ENCODE data around the gene OR51E1. TPM values are rescaled to one million over a fixed set of nuclear protein-coding genes. Genes with fewer than 3 reads are reported as not detected.
A peak's percentile ranks its signal among the peaks of the same experiment; 100 is the strongest.

OR51E1 gene
- total RNA-seq, 2 donors from 2014 or later = not detected

- peaks cover 3% of the 10 kb centered on the region for H3K36me3 Mint-ChIP-seq (ENCODE audit: low read depth)
- peak; percentile 39 to 64 (median 48) for DNase-seq
- H3K9me3 ChIP-seq (ENCODE audit: control insufficient read depth, low read length, poor library complexity, severe bottlenecking) = no peaks in the 10 kb centered on the region
- H3K4me1 Mint-ChIP-seq = no peaks in the 10 kb centered on the region
- peaks cover 21% of the 10 kb centered on the region for H3K27me3 Mint-ChIP-seq
- H3K4me3 Mint-ChIP-seq = no peak within 1 kb of the TSS
- H3K27ac Mint-ChIP-seq = no peak within 1 kb of the TSS
- ATAC-seq = peak; percentile 96
Measured at GRCh38 chr11:4636962-4637661, 6.7 kb upstream of the OR51E1 start, which contains the start of gene OR51D1. Gene OR51D1 (plus strand): TSS chr11:4637477. CDS start chr11:4639791, 2,314 bp downstream.

- H3K27ac Mint-ChIP-seq = no peak overlapping the region
- DNase-seq (no peak), ATAC-seq (no peak)
- peaks cover 3% of the 10 kb centered on the region for H3K36me3 Mint-ChIP-seq (ENCODE audit: low read depth)
- H3K4me1 Mint-ChIP-seq = no peaks in the 10 kb centered on the region
- H3K4me3 Mint-ChIP-seq = no peak overlapping the region
- no peaks in the 10 kb centered on the region for H3K9me3 ChIP-seq (ENCODE audit: control insufficient read depth, low read length, poor library complexity, severe bottlenecking)
- peaks cover 21% of the 10 kb centered on the region for H3K27me3 Mint-ChIP-seq
Measured at GRCh38 chr11:4637662-4638047, 6.1 kb upstream of the OR51E1 start.

GRCh38 chr11:4639931-4640330 is 3.9 kb upstream of the OR51E1 start:
- peaks cover 5% of the 10 kb centered on the region for H3K4me1 Mint-ChIP-seq
- no peak overlapping the region for H3K4me3 Mint-ChIP-seq
- peaks cover 6% of the 10 kb centered on the region for H3K36me3 Mint-ChIP-seq (ENCODE audit: low read depth)
- no peak for DNase-seq
- ATAC-seq = no peak
- no peaks in the 10 kb centered on the region for H3K9me3 ChIP-seq (ENCODE audit: control insufficient read depth, low read length, poor library complexity, severe bottlenecking)
- peaks cover 35% of the 10 kb centered on the region for H3K27me3 Mint-ChIP-seq
- H3K27ac Mint-ChIP-seq = no peak overlapping the region

GRCh38 chr11:4641501-4641900 is 2.3 kb upstream of the OR51E1 start:
- H3K27me3 Mint-ChIP-seq = peaks cover 43% of the 10 kb centered on the region
- H3K4me3 Mint-ChIP-seq = no peak overlapping the region
- H3K36me3 Mint-ChIP-seq (ENCODE audit: low read depth) = peaks cover 8% of the 10 kb centered on the region
- DNase-seq (no peak), ATAC-seq (no peak)
- H3K27ac Mint-ChIP-seq = no peak overlapping the region
- no peaks in the 10 kb centered on the region for H3K9me3 ChIP-seq (ENCODE audit: control insufficient read depth, low read length, poor library complexity, severe bottlenecking)
- peaks cover 7% of the 10 kb centered on the region for H3K4me1 Mint-ChIP-seq

GRCh38 chr11:4642043-4642442 is 1.7 kb upstream of the OR51E1 start:
- peaks cover 8% of the 10 kb centered on the region for H3K36me3 Mint-ChIP-seq (ENCODE audit: low read depth)
- H3K27ac Mint-ChIP-seq = no peak overlapping the region
- DNase-seq (no peak), ATAC-seq (no peak)
- H3K27me3 Mint-ChIP-seq = peaks cover 47% of the 10 kb centered on the region
- no peaks in the 10 kb centered on the region for H3K9me3 ChIP-seq (ENCODE audit: control insufficient read depth, low read length, poor library complexity, severe bottlenecking)
- no peak overlapping the region for H3K4me3 Mint-ChIP-seq
- H3K4me1 Mint-ChIP-seq = peaks cover 7% of the 10 kb centered on the region

- no peak overlapping the region for H3K4me3 Mint-ChIP-seq
- ATAC-seq (no peak), DNase-seq (no peak)
- H3K27me3 Mint-ChIP-seq = peaks cover 52% of the 10 kb centered on the region
- H3K4me1 Mint-ChIP-seq = peaks cover 7% of the 10 kb centered on the region
- H3K27ac Mint-ChIP-seq = no peak overlapping the region
- H3K9me3 ChIP-seq (ENCODE audit: control insufficient read depth, low read length, poor library complexity, severe bottlenecking) = no peaks in the 10 kb centered on the region
- H3K36me3 Mint-ChIP-seq (ENCODE audit: low read depth) = peaks cover 8% of the 10 kb centered on the region
Measured at GRCh38 chr11:4643076-4643475, 706 bp upstream of the OR51E1 start.

GRCh38 chr11:4644233-4644632 is 451 bp downstream of the OR51E1 start:
- peaks cover 7% of the 10 kb centered on the region for H3K4me1 Mint-ChIP-seq
- no peak for DNase-seq

GRCh38 chr11:4645974-4646373 is 2.2 kb downstream of the OR51E1 start:
- Mint-ChIP-seq H3K4me3 (no peak overlapping the region), H3K4me1 (peaks cover 7% of the 10 kb centered on the region), H3K36me3 (ENCODE audit: low read depth) (peaks cover 8% of the 10 kb centered on the region), H3K27ac (no peak overlapping the region), H3K27me3 (peaks cover 66% of the 10 kb centered on the region)
- no peak for ATAC-seq
- H3K9me3 ChIP-seq (ENCODE audit: control insufficient read depth, low read length, poor library complexity, severe bottlenecking) = no peaks in the 10 kb centered on the region
- DNase-seq = no peak

More at GRCh38 chr11:4644233-4644632, 451 bp downstream of the OR51E1 start:
- H3K4me3 Mint-ChIP-seq = no peak overlapping the region
- H3K27me3 Mint-ChIP-seq = peaks cover 54% of the 10 kb centered on the region
- no peaks in the 10 kb centered on the region for H3K9me3 ChIP-seq (ENCODE audit: control insufficient read depth, low read length, poor library complexity, severe bottlenecking)
- peaks cover 8% of the 10 kb centered on the region for H3K36me3 Mint-ChIP-seq (ENCODE audit: low read depth)
- no peak for ATAC-seq
- no peak overlapping the region for H3K27ac Mint-ChIP-seq

GRCh38 chr11:4647766-4648165 is 4.0 kb downstream of the OR51E1 start:
- no peak overlapping the region for H3K4me3 Mint-ChIP-seq
- peaks cover 7% of the 10 kb centered on the region for H3K4me1 Mint-ChIP-seq
- H3K36me3 Mint-ChIP-seq (ENCODE audit: low read depth) = peaks cover 5% of the 10 kb centered on the region
- peaks cover 55% of the 10 kb centered on the region for H3K27me3 Mint-ChIP-seq
- ATAC-seq (no peak), DNase-seq (no peak)
- H3K9me3 ChIP-seq (ENCODE audit: control insufficient read depth, low read length, poor library complexity, severe bottlenecking) = no peaks in the 10 kb centered on the region
- H3K27ac Mint-ChIP-seq = no peak overlapping the region

GRCh38 chr11:4654635-4655369 is 11.0 kb downstream of the OR51E1 start:
- no peak for ATAC-seq
- peaks cover 22% of the 10 kb centered on the region for H3K27me3 Mint-ChIP-seq
- no peak overlapping the region for H3K4me3 Mint-ChIP-seq
- no peak for DNase-seq
- H3K4me1 Mint-ChIP-seq = no peaks in the 10 kb centered on the region
- H3K27ac Mint-ChIP-seq = no peak overlapping the region
- H3K9me3 ChIP-seq (ENCODE audit: control insufficient read depth, low read length, poor library complexity, severe bottlenecking) = no peaks in the 10 kb centered on the region
- H3K36me3 Mint-ChIP-seq (ENCODE audit: low read depth) = no peaks in the 10 kb centered on the region

GRCh38 chr11:4658629-4659445 is 15.1 kb downstream of the OR51E1 start:
- no peaks in the 10 kb centered on the region for H3K9me3 ChIP-seq (ENCODE audit: control insufficient read depth, low read length, poor library complexity, severe bottlenecking)
- no peaks in the 10 kb centered on the region for H3K4me1 Mint-ChIP-seq
- H3K36me3 Mint-ChIP-seq (ENCODE audit: low read depth) = no peaks in the 10 kb centered on the region
- no peak for ATAC-seq
- DNase-seq = no peak
- no peak overlapping the region for H3K27ac Mint-ChIP-seq
- H3K27me3 Mint-ChIP-seq = peaks cover 32% of the 10 kb centered on the region
- H3K4me3 Mint-ChIP-seq = no peak overlapping the region

GRCh38 chr11:4662876-4663275 is 19.1 kb downstream of the OR51E1 start:
- DNase-seq = no peak
- peaks cover 33% of the 10 kb centered on the region for H3K27me3 Mint-ChIP-seq
- no peaks in the 10 kb centered on the region for H3K4me1 Mint-ChIP-seq
- H3K27ac Mint-ChIP-seq = no peak overlapping the region
- H3K9me3 ChIP-seq (ENCODE audit: control insufficient read depth, low read length, poor library complexity, severe bottlenecking) = no peaks in the 10 kb centered on the region
- H3K36me3 Mint-ChIP-seq (ENCODE audit: low read depth) = no peaks in the 10 kb centered on the region
- no peak for ATAC-seq
- no peak overlapping the region for H3K4me3 Mint-ChIP-seq

GRCh38 chr11:4664183-4664582 is 20.4 kb downstream of the OR51E1 start:
- Mint-ChIP-seq H3K27me3 (peaks cover 34% of the 10 kb centered on the region), H3K4me1 (no peaks in the 10 kb centered on the region), H3K36me3 (ENCODE audit: low read depth) (no peaks in the 10 kb centered on the region), H3K27ac (no peak overlapping the region), H3K4me3 (no peak overlapping the region)
- no peaks in the 10 kb centered on the region for H3K9me3 ChIP-seq (ENCODE audit: control insufficient read depth, low read length, poor library complexity, severe bottlenecking)
- DNase-seq (no peak), ATAC-seq (no peak)
